ELR (cell line): ENCODE results near the gene TENM4.

Source experiments
- DNase-seq: peaks from one replicate; pipeline ENCODE4 v3.0.0-alpha.2; 2015; ENCODE audit warnings: low read depth

Gene TENM4

DNA sequence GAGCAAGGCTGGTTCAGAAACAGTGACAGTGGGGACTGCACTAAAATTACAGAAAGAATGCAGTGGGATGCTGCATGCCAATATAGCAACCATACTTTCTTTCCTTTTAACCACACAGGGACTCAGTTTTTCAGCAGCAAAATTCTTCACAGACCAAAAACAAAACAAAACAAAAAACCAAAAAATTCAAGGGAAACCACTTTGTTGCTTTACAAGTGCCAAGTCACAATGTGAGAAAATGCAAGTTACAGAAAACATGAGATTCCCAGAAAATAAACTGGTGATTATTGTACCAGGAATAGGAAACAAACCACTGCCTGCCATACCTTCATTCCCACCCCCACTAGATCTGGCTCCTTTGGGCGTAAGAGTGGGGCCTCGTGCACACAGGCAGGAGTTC, 52.6 kb downstream of the TENM4 start:
- DNase-seq: no peak

- no peak for DNase-seq
Measured at GRCh38 chr11:79383874-79384273, 57.0 kb downstream of the TENM4 start.

DNA sequence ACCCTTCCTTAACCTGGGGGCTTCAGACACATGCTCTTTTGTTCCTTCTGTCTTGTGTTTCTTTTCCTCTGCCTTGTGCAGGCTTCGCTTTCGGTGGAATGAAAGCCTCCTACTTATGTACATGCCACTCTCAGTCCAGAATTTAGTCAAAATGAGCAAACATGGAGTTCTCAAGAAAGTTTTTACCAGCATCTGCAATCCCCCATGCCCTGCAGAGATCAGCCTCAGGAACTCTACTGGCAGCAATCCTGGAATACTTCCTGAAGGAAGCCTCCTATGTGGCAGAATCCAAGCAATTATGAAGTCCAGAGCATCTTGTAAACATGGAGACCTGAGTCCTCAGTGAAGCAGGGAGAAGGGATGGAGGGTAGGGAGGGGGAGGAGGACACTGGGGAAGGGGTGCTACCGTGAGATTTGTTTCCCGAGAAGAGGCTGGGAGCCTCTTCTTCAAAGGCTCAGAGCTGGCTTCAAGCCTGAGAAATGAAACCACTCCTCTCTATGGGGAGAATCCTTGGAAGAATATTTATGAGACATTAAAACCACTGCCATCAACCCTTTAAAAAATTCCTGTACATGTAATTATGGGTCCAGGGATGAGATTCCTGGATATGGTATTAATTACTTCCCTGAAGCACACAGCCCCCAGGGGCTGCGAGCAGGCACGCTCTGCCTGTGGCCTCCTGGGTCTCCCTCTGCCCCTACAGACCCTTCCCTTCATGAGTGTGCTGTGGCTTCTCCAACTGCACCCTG, 58.4 kb downstream of the TENM4 start:
- no peak for DNase-seq

DNA sequence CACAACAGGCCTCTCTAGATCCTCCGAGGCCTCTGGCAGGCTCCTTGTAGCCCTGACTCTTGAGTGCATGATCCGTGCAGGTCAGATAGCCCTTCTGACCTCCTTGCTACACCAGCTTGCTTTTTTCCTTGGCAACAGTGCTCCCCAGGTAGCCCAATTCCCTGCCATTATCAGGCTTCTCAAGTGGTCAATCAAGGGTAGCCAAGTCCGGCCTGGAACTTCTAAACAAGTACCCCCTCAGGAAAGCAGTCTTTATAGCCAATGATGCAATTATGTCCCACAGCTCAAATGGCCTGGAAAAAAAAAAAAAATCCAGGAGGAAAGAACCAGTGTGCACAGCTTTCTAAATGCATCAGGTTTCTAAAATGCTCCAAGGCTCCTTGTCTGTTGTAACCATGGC, 59.8 kb downstream of the TENM4 start:
- no peak for DNase-seq

DNA sequence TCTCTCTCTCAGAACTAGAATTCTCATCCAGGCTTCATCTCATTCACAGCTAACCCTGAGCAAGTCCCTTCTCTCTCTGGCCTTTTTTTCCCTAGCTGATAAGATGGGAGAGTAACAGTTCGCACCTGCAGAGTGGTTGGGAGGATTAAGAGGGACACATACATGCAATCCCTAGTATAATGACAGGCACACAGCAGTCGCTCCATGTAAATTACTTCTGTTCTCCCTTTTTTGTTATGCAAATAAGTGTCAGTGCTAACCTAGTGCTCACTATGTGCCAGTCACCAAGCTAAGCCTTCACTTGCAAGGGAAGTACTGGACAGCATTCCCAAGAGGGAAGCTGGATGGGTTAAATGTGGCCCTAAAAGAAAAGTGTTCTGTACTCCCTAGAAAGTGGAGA, 63.4 kb downstream of the TENM4 start:
- no peak for DNase-seq

- DNase-seq: no peak
Measured at GRCh38 chr11:79375818-79376550, 64.8 kb downstream of the TENM4 start.

- no peak for DNase-seq
Measured at GRCh38 chr11:79374727-79375126, 66.1 kb downstream of the TENM4 start.

DNA sequence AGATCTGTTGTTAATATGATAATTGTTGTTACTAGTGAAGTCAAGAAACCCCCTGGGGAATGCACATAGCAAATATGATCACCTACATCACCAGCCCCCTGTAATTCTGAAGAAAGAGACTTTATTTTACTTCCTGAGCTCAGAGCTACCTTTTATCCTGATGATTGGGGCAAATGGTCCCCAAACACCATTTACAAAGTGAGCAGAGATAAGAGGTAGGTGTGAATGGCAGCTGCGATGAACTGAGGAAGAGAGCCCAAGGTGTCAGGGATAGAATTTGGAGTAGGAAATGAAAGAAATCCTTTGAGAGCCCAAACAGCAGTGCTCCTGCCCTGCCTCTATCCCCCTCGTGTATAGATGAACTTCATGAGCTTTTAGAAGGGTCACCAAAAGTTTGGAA, 69.1 kb downstream of the TENM4 start:
- no peak for DNase-seq

DNA sequence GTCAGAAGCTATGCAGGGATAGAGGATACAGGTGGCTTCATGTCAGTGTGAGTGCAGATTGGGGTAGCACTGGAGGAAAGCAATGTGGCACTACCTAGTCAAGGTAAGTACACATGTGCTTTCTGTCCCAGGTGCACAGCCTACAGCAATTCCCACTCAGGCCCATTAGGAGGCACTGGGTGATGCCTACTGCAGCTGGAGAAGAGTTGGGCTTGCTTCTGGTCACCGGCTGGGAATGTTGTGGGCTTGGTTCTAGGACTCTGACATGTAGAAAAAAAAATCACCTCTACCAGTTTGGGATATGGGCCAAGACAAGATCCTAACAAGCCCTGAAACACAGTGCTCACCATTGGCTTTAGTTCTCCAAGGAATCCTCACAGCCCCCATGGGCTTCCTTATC, 69.7 kb downstream of the TENM4 start:
- DNase-seq: no peak

DNA sequence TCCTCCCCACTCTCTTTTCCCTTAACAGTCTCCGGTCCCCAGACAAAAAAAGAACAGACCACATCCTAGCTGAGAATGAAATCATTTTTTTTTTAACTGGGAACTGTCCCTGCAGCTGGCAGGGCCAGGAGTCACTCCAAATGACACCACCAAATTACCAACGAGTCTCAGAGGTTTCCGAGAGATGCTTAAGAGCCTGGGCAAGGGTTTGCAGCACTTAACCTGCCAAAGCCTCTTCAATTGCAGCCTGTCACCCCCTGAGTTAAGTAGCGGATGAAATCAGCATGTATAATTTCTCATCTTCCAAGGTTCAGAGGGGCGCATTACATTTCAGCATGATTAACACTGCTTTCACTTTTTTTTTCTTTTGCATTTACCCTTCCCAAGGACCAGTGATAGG, 71.8 kb downstream of the TENM4 start:
- no peak for DNase-seq

DNA sequence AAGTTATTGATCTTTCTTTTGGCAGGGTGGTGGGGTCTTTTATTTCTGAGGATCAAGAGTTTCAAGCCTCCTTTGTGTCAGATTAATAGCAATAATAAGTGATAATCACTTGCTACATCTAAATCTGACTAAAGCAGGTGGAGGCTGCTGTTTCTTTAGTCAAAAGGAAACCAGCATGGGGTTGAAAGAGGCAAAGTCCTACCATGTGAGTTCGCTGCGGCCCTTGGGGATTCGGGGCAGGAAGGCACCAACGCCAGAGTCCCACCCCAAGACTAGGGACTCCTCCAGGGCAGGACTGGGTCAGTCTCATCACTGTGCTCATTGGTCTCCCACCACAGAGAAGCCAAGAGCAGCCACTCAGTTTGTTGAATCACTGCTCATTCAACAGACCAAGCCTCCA, 73.0 kb downstream of the TENM4 start:
- DNase-seq: no peak

DNA sequence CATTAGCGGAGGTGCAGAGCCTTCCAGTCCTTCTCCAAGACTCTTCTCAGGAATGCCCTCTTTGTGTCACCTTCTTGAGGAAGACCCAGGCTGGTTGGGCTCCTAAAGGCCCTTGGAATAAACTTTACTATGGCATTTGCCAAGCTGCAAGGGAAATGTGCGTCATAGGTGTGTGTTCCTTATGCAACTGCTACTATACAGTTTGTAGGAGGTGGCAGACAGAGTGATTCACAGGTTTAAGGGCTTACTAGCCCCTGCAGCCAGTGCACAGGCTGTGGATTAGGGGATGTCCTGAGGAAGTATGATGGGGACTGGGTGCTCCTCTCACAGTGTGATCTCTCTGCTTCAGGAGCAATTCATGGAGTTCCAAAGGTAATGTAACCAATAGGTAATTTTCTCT, 74.6 kb downstream of the TENM4 start:
- no peak for DNase-seq

- DNase-seq: no peak
Measured at GRCh38 chr11:79363861-79364378, 76.9 kb downstream of the TENM4 start.

GRCh38 chr11:79363256-79363655, 77.6 kb downstream of the TENM4 start:
- no peak for DNase-seq

GRCh38 chr11:79362821-79363220, 78.0 kb downstream of the TENM4 start:
- no peak for DNase-seq

DNA sequence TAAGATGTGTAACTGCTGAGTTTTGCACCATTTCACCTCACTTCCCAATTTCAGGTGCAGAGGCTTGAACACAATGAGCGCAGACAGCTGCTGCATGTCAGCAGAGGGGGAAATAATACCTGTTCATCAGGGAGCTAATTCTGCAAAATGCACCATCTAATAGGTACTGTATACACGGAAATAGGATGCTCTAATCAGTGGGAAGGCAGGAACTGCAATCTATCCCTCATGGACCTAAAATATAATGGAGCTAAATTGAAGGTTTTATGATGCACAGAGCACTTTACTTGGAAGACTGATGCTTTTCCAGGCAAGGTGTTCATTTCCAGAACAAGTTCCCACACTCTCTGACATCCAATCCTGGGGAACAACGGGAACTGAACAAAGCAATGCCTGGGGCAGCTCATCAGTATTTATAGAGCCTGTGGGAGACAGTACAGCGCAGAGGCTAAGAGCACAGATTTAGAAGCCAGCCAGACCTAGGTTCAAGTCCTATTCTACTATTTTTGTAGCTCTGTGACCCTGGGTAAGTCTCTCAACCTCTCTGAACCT, 78.5 kb downstream of the TENM4 start:
- DNase-seq: no peak

- no peak for DNase-seq
Measured at GRCh38 chr11:79358258-79358657, 82.6 kb downstream of the TENM4 start.

DNA sequence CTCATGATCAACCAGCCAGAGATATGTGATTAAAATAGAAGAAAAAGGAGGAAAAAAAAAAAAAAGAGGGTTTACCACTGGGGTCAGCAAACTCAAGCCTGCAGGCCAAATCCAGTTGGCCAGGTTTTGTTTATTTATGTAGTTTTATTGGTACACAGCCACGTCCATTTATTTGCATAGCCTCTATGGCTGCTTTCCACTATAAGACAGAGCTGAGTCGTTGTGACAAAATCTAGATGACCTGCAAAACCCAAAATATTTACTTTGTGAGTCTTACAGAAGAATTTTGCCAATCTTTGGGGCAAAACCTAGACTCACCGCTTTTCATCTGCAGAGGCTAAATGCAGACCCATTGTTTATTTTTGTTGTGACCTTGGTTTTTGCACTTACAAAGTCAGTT, 87.1 kb downstream of the TENM4 start:
- no peak for DNase-seq

GRCh38 chr11:79352349-79352703, 88.5 kb downstream of the TENM4 start:
- no peak for DNase-seq

- DNase-seq: no peak
Measured at GRCh38 chr11:79348976-79349682, 91.7 kb downstream of the TENM4 start.

- DNase-seq: no peak
Measured at GRCh38 chr11:79346021-79346420, 94.8 kb downstream of the TENM4 start.

- DNase-seq: no peak
Measured at GRCh38 chr11:79344753-79345294, 96.0 kb downstream of the TENM4 start.
